ENCODE measurements around the gene DNAJC30.

Gene DNAJC30

DNA sequence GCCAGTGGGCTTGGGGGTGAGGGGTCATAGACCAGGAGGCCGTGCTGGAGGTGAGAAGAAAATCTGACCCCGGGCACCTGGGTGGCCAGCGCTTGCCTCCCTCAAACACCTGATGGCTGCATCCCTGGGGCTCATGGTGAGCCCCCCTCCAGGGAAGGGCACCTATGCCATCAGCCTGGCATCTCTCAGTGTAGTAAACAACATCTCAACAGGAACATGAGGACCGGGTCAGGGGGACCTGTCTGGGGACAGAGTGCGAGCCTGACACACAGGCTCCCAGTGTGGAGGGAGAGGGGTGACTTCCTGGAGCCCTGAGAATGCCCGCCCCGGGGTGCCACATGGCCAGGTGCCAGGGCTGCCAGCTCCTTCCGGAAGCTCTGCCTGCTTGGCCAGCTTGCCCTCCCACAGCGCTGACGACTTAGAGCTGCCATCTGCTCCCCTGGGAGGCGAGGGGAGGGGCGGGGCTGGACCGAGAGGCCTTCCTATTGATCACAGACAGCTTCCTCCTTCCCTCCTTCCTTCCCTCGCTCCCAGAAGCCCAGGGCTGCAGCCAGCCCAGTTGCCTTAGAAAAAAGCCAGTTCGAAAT lies 23.9 kb upstream of the DNAJC30 start:
- DNase-seq (ENCODE audit: low read depth): no peak

DNA sequence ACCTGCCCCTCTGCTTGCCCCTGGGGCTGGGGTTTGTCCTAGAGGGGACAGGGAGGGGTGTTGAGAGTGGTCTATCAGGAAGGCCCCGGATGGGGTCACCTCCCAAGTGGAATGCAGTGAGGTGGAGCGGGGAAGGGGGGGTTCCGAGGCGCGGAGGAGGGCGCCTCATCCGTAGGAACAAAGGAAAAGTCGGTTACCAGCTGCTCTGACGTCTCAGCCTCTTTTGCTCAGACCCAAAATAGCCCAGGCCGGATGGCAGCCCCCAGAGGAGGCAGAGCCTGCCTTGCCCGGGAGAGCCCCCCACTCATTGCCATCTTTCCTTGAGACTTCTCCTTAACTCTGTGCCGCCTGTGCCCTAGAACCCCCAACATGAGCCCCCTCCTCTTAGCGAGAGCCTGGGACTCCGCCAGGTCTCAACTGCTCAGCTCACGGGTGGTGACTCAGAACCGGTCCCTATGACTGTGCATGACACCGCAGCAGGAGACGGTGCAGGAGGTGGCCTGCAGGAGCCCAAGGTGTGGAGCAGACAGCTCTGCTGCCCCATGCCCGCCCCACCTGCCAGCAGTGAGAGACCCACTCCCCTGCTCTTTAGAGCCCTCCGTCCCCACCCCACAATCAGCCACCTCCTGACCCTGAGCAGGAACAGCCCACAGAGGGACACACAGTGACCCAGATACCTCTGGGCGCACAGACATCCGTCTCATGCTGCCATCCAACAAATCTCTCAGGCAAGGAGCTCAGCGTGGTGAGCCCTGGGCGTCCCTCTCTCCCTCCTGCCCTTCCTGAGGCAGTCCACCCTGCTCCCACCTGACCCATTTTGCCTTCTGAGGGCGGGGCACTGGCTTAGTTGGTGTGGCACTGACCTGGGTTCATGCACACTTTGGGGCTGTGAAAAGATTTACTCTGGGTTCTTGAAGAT lies 23.1 kb upstream of the DNAJC30 start:
- peak; percentile 44 for DNase-seq (ENCODE audit: low read depth)

DNA sequence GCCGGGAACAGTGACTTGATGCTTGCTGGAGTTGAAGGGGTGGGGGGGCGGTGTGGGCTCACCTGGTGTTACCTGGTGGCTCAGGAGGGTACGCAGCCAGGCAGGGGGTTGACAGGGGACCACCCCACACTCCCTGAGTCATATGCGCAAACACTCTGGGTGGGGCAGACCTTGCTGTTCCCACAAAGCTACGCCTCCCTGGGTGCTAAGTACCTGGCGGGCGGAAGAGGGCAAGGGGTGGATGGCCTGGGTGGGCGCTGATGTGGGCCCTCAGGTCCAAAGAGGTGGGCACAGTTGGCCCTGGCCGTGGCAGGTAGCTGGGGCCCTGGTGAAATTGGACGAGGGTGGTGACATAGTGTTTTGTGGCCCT lies 22.3 kb upstream of the DNAJC30 start:
- DNase-seq (ENCODE audit: low read depth): no peak

DNA sequence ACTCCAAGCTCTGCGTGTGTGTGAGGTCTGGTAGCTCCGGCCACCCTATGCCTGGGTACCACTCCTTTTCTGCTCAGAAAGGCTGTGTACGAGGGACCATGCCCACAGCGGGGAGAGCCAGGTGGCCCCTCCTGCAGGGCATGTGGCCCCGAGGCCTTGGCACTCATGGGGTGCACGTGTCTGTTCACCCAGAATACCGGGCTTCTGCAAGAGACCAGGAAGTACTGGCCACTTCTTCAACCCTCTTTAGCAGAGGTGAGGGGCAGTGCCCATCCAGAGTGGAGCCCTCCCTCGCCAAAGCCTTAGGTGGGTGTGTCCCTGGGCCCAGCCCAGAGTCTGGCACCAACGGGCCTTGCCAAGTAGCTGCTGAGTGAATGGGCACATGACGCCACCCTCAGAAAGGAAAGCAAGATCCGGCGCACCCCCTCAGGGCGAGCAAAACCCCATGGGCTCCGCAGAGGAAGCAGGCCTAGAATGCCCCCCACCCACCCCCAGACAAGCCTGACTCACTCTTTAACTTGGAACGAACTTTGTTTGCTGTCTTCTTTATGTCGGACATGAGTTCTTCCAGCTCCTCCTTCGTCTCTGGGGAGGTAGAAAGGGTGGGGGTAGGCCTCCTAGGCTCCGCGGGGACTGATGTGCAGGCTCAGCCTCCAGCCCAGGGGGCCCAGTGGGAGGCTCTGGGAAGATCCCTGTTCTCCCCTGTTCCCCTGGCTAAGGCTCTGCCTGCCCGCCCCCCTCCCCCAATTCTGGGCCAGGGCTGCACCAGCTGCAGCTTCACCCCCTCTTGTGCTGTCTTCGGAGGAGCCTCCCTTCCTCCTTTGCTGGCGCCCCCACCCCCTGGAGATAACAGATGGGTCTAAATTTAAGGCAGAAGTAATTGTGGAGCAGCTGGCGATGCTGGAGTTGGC lies 21.6 kb upstream of the DNAJC30 start:
- DNase-seq (ENCODE audit: low read depth): peak; percentile 71

DNA sequence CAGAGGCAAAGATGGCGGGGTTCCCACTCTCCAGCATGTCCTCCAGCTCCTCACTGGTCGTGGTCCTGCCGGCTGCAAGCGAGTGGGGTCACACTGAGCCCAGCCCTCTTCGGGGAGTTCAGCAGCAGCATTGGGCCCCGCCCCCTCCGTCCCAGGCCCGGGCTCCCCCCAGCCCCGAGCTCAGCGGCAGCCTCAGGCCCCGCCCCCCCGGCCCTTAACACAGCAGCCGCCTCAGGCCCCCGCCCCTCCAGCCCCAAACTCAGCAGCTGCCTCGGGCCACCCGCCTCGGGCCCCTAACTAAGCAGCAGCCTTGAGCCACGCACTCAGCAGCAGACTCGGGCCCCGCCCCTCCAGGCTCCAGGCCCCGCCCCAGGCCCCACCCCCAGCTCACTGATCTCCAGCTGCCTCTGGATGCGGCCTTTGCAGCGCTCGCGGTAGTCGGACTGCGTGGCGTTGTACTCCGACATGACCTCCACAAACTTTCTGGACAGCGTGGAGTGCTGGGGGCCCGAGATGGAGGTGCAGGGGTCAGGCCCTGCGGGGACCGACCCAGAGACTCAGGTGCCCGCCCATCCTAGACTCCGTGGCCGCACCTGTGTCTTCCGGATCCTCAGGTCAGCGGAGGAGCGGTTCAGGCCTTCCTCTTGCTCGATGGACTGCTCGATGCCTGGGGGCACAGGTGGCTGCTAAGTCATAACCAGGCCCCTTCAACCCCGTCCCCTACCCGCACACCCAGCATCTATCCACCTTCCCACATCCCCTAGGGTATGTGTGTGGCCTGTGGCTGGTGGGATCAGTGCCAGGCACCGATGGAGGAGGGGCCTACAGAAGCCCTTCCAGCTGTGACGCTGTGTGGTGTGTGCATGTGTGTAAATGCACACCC lies 20.7 kb upstream of the DNAJC30 start:
- peak; percentile 69 for DNase-seq (ENCODE audit: low read depth)

DNA sequence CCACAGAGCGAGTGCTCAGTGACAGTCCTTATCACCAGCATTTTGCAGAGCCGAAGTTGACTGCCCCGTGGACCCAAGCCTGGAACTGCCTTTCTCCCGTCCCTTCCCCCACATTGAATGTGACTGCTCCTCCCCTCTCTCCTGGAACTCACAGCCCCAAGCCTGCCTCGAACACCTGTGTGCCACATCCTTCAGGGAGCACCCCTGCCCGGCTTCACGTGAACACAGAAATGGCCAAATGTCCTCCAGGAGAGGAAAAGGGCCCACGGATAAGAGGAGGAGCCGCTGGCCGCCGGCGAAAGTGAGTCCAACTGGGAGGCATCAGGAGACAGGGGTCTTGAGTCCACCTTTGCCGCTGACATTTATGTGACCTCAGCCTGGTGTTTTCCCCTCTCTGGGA lies 20.0 kb upstream of the DNAJC30 start:
- no peak for DNase-seq (ENCODE audit: low read depth)

DNA sequence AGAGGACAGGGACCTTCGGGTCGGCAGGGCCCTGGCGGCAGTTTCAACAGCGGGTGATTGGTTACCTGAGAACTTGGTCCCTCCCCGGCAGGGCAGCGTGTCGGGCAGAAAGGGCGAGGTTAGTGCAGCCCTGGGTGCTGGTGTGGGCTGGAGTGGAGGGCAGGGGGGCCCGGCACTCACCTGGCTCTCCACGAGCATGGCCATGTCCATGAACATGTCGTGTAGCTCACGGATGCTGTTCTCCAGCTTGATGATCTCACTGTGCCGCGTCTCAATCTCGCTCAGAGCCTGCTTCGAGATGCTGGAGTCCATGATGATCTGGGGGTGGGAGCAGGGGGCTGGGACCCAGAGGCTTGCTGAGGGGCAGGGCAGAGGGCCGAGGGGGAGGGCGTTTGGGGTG lies 19.4 kb upstream of the DNAJC30 start:
- no peak for DNase-seq (ENCODE audit: low read depth)

DNA sequence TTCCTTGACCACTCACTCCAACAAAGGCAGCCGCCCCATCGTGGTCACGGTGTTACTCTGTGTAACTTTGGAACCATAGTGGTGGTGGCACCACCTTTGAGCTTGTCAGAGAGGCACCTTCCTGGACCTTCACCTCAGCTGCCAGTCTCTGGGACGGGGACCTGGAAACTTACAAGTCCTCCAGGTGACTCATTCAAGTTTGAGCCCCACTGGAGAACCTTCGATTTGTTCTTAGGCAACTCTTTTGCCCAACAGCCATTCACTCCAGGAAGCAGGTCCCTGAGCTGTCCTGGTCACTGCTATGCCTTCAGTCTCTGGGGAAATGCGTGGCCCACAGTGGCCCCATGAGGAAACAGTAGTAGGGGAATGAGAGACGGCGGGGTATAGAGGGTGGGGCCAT lies 19.0 kb upstream of the DNAJC30 start:
- no peak for DNase-seq (ENCODE audit: low read depth)

DNA sequence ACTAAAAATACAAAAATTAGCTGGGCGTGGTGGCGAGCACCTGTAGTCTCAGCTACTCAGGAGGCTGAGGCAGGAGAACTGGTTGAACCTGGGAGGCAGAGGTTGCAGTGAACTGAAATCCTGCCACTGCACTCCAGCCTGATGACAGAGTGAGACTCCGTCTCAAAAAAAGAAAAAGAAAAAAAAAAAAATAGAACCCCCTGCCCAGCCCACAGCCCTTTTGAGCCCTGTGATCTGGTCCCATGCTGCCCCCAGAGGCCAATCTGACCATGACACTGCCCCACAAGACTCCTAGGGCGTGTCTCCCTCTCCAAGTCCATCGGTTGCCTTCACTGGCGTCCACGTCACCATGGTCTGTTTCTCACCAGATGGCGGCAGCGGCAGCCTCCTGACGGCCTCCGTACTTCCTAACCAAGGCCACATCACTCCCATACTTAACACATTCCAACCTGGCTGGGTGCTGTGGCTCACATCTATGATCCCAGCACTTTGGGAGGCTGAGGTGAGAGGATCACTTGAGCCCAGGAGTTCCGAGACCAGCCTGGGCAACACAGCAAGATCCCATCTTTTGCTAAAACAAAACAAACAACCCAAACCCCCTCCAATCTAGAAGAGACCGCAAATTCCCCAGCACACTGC lies 18.2 kb upstream of the DNAJC30 start:
- DNase-seq (ENCODE audit: low read depth): peak; percentile 52

DNA sequence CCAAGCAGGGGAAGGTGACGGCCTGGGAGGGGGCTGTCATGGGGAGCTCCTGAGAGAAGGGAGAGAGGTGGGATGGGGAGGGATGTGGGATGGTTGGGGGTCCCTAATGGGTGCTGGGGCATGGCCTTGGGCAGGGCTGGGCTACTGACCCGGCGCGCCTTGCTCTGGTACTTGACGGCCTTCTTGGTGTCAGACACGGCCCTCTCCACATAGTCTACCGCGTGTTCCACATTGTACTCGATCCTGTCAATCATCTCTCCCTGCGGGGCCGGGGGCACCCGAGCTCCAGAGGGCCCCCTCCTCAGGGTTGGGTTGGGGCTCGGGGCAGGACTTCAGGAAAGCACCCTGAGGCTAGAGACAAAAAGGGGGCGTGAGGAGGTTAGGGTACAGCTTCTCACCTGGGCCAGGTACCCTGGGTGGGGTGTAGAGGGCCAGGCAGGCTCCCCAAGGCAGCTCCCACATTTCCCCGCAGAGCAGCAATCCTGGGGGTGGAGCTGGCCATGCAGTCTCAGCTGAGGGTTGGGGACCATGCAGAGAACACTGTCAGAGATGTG lies 17.4 kb upstream of the DNAJC30 start:
- no peak for DNase-seq (ENCODE audit: low read depth)

DNA sequence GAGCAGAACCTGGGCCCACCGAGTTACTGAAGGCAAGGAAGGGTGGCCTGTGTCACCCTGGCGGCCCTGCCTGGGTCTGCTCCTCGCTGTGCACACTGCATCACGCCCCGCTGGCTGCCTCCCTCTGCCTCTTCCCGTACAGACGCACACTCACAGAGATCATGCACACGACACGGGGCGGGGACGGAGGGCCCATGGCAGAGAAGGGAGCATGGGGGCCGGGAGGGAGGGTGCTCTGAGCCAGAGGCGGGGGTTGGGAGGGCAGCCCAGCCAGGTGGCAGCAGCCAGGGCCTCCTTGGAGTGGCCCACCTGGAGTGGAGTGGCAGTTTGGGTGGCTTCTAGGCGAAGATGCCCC lies 16.8 kb upstream of the DNAJC30 start:
- no peak for DNase-seq (ENCODE audit: low read depth)

DNA sequence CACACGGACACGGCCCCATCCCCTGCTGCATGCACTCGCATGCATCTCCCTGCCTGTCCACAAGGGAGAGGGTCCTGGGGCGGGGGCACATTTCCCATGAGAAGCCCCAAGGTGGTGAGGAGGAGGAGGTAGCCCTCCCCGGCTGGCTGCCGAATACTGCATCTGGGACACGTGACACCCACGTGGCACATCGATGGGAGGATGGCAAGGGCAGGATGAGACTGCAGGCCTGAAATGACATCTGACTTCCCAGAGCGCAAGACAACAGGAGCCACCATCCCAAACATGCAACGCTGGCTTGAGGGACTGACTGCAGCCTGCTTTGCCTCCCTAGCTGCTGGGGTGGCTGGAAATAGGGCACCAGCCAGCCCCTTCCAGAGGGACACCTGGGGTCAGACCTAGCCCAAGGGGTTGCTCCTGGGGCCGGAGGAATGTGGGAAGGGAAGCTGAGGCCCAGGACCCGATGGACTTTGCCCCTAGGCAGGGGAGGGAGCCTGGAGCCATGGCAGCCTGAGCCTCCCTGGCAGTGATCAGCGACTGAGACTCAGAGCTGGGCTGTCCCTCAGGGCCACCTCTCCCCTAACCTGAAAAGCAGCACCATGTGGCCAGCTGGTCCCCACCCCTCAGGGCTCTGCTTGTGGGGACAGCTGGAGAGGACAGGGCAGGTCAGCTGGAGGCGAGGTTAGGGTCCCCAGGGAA lies 16.3 kb upstream of the DNAJC30 start:
- DNase-seq (ENCODE audit: low read depth): no peak

DNA sequence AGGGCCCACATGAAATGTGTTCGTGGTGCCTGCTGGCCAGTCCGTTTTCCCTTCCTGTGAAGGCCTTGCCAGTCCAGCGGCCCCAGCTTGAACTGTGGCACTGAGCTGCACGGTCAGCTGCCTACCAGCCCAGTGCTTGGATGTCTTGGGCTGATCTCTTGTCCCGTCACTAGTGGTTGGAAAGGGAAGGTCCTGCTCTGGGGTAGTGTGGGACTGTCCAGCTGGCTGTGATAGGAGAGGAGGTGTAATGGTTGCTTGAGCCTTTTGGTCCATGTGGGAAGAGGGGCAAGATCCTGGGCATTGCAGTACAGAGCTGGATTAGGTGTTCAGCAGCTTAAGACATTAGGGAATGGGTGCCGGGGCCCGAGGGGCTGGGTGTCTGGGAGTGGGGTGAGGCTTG lies 15.2 kb upstream of the DNAJC30 start:
- no peak for DNase-seq (ENCODE audit: low read depth)

DNA sequence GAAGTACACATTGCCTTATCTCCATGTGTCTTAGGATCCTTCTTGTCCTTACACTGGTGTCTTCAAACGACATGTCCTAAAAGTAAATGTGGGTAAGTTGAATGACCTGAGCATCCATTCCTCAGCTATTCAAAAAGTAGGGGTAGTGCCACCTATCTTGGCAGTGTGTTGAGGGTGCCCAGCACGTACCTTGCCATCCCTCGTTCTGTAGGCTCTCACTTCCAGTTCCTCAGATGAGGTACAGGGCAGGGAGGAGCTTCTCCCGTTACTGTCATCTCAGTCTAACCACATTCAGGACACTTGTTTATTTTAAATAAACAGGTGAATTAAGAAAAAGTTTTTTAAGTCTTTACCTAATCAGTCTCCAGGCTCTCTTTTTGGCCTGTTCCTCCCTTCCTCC lies 13.1 kb upstream of the DNAJC30 start:
- no peak for DNase-seq (ENCODE audit: low read depth)

DNA sequence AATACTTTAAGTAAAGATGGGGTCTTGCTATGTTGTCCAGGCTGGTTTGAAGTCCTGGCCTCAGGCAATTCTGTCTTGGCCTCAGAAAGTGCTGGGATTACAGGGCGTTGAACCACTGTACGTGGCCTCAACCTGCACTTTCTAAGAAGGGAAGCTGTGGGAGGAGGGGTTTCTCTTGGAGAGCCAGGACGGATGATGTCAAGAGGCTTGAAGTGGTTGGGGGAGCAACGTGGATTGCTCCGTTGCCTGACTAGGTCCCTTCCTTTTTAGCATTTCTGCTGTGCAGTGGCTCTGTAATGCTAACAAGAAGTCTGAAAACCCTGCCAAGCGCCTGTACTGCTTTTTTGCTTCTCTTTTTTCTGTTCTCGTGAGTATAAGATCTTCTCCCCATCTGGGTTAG lies 7.4 kb upstream of the DNAJC30 start:
- no peak for DNase-seq (ENCODE audit: low read depth)

DNA sequence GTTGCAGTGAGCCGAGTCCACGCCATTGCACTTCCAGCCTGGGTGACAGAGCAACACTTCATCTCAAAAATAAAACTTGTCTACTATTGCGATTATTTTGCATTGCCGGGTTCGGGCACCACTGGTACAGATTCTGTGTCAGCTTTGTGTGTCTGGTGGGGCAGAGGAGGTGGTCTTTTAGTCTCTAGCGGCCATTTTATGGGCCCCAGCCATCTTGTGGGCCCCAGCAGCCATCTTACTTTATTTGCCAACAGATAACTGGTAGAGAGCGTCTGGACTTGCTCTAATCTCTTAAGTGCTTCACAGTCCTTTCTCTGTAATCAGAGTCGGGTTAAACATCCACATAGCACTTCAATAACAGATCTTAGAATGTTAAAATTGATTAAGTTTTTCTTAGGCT lies 5.0 kb upstream of the DNAJC30 start:
- DNase-seq (ENCODE audit: low read depth): no peak

DNA sequence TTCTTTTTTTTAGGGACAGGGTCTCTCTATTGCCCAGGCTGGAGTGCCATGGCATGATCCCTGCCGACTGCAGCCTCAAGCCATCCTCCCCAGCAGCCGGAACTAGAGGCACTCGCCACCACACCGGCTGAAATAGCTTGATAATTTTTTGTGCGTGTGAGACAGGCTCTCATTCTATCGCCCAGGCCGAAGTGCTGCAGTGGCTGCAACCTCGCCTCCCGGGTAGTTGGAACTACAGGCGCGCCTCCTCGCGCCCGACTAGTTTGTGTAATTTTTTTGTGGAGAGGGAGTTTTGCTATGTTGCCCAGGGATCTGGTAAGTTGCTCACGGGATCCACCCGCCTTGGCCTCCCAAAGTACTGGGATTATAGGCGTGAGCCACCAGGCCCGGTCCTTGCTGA lies 2.1 kb upstream of the DNAJC30 start:
- no peak for DNase-seq (ENCODE audit: low read depth)

DNA sequence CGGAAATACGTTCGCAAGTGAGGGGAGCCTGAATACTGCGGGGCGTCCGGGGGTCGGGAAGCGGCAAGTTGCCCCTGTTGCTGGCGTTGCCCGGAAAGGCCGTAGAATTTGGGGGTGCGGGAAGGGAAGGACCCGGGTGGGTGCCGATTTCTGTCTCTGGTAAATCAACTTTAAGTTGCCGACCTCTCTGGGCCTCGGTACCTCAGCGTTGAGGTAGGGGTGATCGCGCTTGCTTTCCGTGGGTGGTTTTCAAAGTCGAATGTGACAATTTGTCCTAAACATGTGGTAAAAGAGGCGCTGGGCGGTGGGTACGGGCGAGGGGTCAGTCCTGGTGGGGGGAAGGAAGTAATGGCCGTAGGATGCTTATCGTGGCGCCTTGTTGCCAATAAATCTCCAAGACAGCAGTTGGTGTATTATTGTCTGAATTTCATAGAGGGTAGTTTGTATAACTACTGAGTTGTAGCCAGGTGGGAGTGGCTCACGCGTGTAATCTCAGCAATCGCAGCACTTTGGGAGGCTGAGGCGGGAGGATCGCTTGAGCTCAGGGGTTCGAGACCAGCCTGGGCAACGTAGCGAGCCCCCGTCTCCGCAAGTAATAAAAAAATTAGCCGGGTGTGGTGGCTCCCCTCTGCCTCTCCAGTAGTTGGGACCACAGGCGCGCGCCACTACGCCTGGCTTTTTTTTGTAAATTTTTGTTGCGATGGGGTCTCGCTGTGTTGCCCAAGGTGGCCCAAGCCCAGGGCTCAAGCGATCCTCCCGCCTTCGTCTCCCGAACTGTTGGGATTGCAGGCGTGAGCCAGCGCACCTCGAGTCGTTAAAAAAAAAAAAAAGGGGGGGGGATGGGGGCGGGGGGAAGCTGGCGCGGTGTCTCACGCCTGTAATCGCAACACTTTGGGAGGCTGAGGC lies 788 bp upstream of the DNAJC30 start:
- DNase-seq (ENCODE audit: low read depth): no peak

DNA sequence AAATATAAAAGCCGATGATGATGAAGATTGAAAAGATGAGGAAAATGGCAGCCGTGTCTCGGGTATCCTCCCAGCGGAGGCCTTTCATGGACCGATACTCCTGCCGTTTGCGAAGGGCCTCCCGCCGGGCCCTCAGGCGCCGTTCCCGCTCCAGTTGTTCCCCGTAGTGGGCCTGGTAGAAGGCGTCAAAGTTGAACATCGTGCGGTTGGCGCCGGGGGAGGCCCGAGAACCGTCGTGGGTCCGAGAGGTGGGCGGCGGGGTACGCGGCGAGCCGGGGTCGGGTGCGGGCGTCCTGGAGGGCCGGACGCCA lies 553 bp downstream of the DNAJC30 start:
- DNase-seq (ENCODE audit: low read depth): no peak

DNA sequence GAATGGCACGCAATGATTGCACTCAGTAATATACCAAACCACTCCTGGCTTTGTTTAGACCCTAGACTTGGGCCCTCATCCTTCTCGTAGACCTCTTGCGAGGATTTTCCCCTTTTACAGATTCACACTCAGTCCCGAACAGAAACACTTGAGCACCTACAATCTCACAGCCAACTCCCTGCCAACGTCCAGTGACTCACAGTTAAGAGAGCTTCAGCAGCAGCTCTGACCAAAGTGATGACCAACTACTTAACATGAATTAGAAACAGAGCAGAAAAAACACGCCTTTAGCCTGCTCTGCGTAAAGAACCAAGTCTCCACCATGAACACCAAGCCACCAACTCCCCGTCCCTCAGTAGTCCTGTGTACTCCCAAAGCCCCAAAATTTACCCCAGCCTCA lies 2.2 kb downstream of the DNAJC30 start:
- peak; percentile 78 for DNase-seq (ENCODE audit: low read depth)

All from iris pigment epithelial cell (primary cell).